Osteoblast (primary cell): Measurements from ENCODE around the gene LTBP1. TPM values are rescaled to one million over a fixed set of nuclear protein-coding genes. Genes with fewer than 3 reads are reported as not detected.

Experiments used
- DNase-seq: peaks from one replicate; pipeline ENCODE4 v3.0.0; 2011; ENCODE audit warnings: low spot score, mixed read lengths; ENCODE audit not compliant: insufficient read length; ENCODE audit errors: missing footprints
- H2AFZ ChIP-seq: 2 replicates; pipeline ENCODE4 v1.6.0; 2011; ENCODE audit warnings: mild to moderate bottlenecking, low read length
- H3K27ac ChIP-seq: 2 replicates; pipeline ENCODE4 v1.5.1; 2011; ENCODE audit warnings: mild to moderate bottlenecking, low read depth, low read length, moderate library complexity
- H3K27me3 ChIP-seq: 2 replicates; pipeline ENCODE4 v1.6.0; 2012; ENCODE audit warnings: mild to moderate bottlenecking, control low read depth, inconsistent platforms, low read length, moderate library complexity; ENCODE audit not compliant: insufficient read depth
- H3K36me3 ChIP-seq: 2 replicates; pipeline ENCODE4 v1.5.1; 2011; ENCODE audit warnings: mild to moderate bottlenecking, low read length, control low read depth, moderate library complexity; ENCODE audit not compliant: insufficient read depth
- H3K4me1 ChIP-seq: 2 replicates; pipeline ENCODE4 v1.5.1; 2011; ENCODE audit warnings: mild to moderate bottlenecking, low read length, control low read depth, moderate library complexity; ENCODE audit not compliant: insufficient read depth
- H3K4me2 ChIP-seq: 2 replicates; pipeline ENCODE4 v1.6.0; 2011; ENCODE audit warnings: mild to moderate bottlenecking, low read length; ENCODE audit not compliant: insufficient read depth
- H3K4me3 ChIP-seq: fragments of 200-600 bp; sonication (generic); 3 replicates; pipeline ENCODE4 v1.5.1; 2012; ENCODE audit warnings: mild to moderate bottlenecking, low read length, inconsistent platforms; ENCODE audit not compliant: insufficient read depth
- H3K79me2 ChIP-seq: 2 replicates; pipeline ENCODE4 v1.6.0; 2012; ENCODE audit warnings: mild to moderate bottlenecking, low read length, control low read depth, inconsistent platforms; ENCODE audit not compliant: insufficient read depth
- H3K9me3 ChIP-seq: 2 replicates; pipeline ENCODE4 v1.5.1; 2011; ENCODE audit warnings: low read depth, low read length, control low read depth
- H4K20me1 ChIP-seq: 2 replicates; pipeline ENCODE4 v1.6.0; 2012; ENCODE audit warnings: mild to moderate bottlenecking, low read length, control low read depth; ENCODE audit not compliant: insufficient read depth
- CTCF ChIP-seq: IDR thresholded peaks from 2 replicates; pipeline ENCODE4 v1.5.1; 2011; ENCODE audit warnings: mild to moderate bottlenecking, low read depth, low read length, moderate library complexity; ENCODE audit errors: extremely low read depth
- total RNA-seq: library from RNA; depleted of rRNA; stranded (reverse); fragments of >200 nt; gene quantifications from 2 replicates; pipeline ENCODE4 v1.2.3, GENCODE V29; 2012

LTBP1 gene
- total RNA-seq, 1 donor, result 224 TPM

GRCh38 chr2:33104726-33105125 lies 158.0 kb downstream of the LTBP1 start:
- Histone ChIP-seq H3K9me3 (no peaks in the 10 kb centered on the region), H2AFZ (peak overlapping the region; percentile 32)

GRCh38 chr2:33106115-33106514 lies 159.4 kb downstream of the LTBP1 start:
- H3K79me2 ChIP-seq, result no peaks in the 10 kb centered on the region
- no peak for TF ChIP-seq CTCF
- no peak for DNase-seq
- H3K4me1 ChIP-seq, result peaks cover 39% of the 10 kb centered on the region
- no peak overlapping the region for H3K27ac ChIP-seq
- H3K9me3 ChIP-seq, result no peaks in the 10 kb centered on the region
- no peak overlapping the region for H2AFZ ChIP-seq
- no peak overlapping the region for H3K4me3 ChIP-seq
- no peaks in the 10 kb centered on the region for H3K27me3 ChIP-seq
- no peaks in the 10 kb centered on the region for H3K36me3 ChIP-seq
- no peak overlapping the region for H3K4me2 ChIP-seq
- no peaks in the 10 kb centered on the region for H4K20me1 ChIP-seq

More at GRCh38 chr2:33104726-33105125, 158.0 kb downstream of the LTBP1 start:
- Histone ChIP-seq H3K27me3 (no peaks in the 10 kb centered on the region), H3K79me2 (no peaks in the 10 kb centered on the region), H3K4me2 (peak overlapping the region; percentile 16), H3K4me3 (no peak overlapping the region), H3K27ac (peak overlapping the region; percentile 27), H3K36me3 (no peaks in the 10 kb centered on the region), H3K4me1 (peaks cover 29% of the 10 kb centered on the region), H4K20me1 (no peaks in the 10 kb centered on the region)
- DNase-seq, result peak; percentile 41
- TF ChIP-seq CTCF, result no peak

GRCh38 chr2:33107690-33108482 lies 161.1 kb downstream of the LTBP1 start:
- H3K27ac ChIP-seq, result peak overlapping the region; percentile 27
- no peak for DNase-seq
- H3K27me3 ChIP-seq, result no peaks in the 10 kb centered on the region
- H3K4me3 ChIP-seq, result no peak overlapping the region
- H3K36me3 ChIP-seq, result no peaks in the 10 kb centered on the region
- no peaks in the 10 kb centered on the region for H3K9me3 ChIP-seq
- TF ChIP-seq CTCF, result no peak
- H3K79me2 ChIP-seq, result no peaks in the 10 kb centered on the region
- peaks cover 44% of the 10 kb centered on the region for H3K4me1 ChIP-seq
- H4K20me1 ChIP-seq, result no peaks in the 10 kb centered on the region
- peak overlapping the region; percentile 37 for H2AFZ ChIP-seq
- H3K4me2 ChIP-seq, result peak overlapping the region; percentile 29
